ENCODE results near the gene RABL6. TPM values are rescaled to one million over a fixed set of nuclear protein-coding genes. Genes with fewer than 3 reads are reported as not detected.
"Not testable (repeated sequence)": the region's sequence is repeated elsewhere in the genome, so short reads cannot be mapped to it uniquely, and the experiment has no call there.

Gene RABL6
- total RNA-seq, 1 donor from 2014 or later: 64.1 TPM

GRCh38 chr9:136867480-136867879 lies 59.7 kb downstream of the RABL6 start:
- intact Hi-C loops (cut with micrococcal nuclease): loop anchor here (10.0 kb wide), 1 partner anchor 57 kb away; no protein-coding TSS in a partner anchor
- no peak for DNase-seq
- peaks cover 19% of the 10 kb centered on the region for H3K36me3 ChIP-seq
- no peak overlapping the region for H3K4me3 ChIP-seq
- peaks cover 3% of the 10 kb centered on the region for H3K9me3 ChIP-seq (replicated peaks)
- H3K4me1 ChIP-seq: peaks cover 41% of the 10 kb centered on the region
- no peak for TF ChIP-seq CTCF (IDR thresholded peaks at IDR 0.05; ENCODE audit: borderline replicate concordance)
- no peak overlapping the region for H3K27ac ChIP-seq (replicated peaks)
- H3K27me3 ChIP-seq (ENCODE audit: low read depth): no peaks in the 10 kb centered on the region

GRCh38 chr9:136867917-136868316 lies 60.2 kb downstream of the RABL6 start:
- Histone ChIP-seq H3K9me3 (replicated peaks) (peaks cover 6% of the 10 kb centered on the region), H3K4me1 (peaks cover 36% of the 10 kb centered on the region), H3K4me3 (no peak overlapping the region), H3K36me3 (peaks cover 15% of the 10 kb centered on the region), H3K27ac (replicated peaks) (no peak overlapping the region), H3K27me3 (ENCODE audit: low read depth) (no peaks in the 10 kb centered on the region)
- no peak for DNase-seq
- intact Hi-C loops (cut with micrococcal nuclease): loop anchor here (10.0 kb wide), 1 partner anchor 57 kb away; no protein-coding TSS in a partner anchor
- no peak for TF ChIP-seq CTCF (IDR thresholded peaks at IDR 0.05; ENCODE audit: borderline replicate concordance)

GRCh38 chr9:136868644-136869043 lies 60.9 kb downstream of the RABL6 start:
- H3K4me1 ChIP-seq: peaks cover 35% of the 10 kb centered on the region
- H3K9me3 ChIP-seq (replicated peaks): peaks cover 6% of the 10 kb centered on the region
- peaks cover 8% of the 10 kb centered on the region for H3K36me3 ChIP-seq
- TF ChIP-seq CTCF (IDR thresholded peaks at IDR 0.05; ENCODE audit: borderline replicate concordance): no peak
- H3K4me3 ChIP-seq: no peak overlapping the region
- no peaks in the 10 kb centered on the region for H3K27me3 ChIP-seq (ENCODE audit: low read depth)
- intact Hi-C loops (cut with micrococcal nuclease): loop anchor here (10.0 kb wide), 1 partner anchor 56 kb away; no protein-coding TSS in a partner anchor
- no peak overlapping the region for H3K27ac ChIP-seq (replicated peaks)
- DNase-seq: no peak

- H3K9me3 ChIP-seq (replicated peaks); H3K27me3 ChIP-seq (ENCODE audit: low read depth); H3K4me3 ChIP-seq; DNase-seq; H3K36me3 ChIP-seq; H3K27ac ChIP-seq (replicated peaks): not testable (repeated sequence)
- intact Hi-C loops (cut with micrococcal nuclease): loop anchor here (10.0 kb wide), 1 partner anchor 55 kb away; no protein-coding TSS in a partner anchor
- peaks cover 25% of the 10 kb centered on the region for H3K4me1 ChIP-seq
These were observed 61.9 kb downstream of the RABL6 start for GRCh38 chr9:136869611-136870010.

GRCh38 chr9:136875155-136875554 lies 67.4 kb downstream of the RABL6 start:
- Histone ChIP-seq H3K36me3 (no peaks in the 10 kb centered on the region), H3K9me3 (replicated peaks) (peaks cover 6% of the 10 kb centered on the region), H3K4me3 (no peak overlapping the region), H3K27me3 (ENCODE audit: low read depth) (no peaks in the 10 kb centered on the region), H3K27ac (replicated peaks) (no peak overlapping the region), H3K4me1 (no peaks in the 10 kb centered on the region)
- intact Hi-C loops (cut with micrococcal nuclease): no loop called here
- no peak for DNase-seq
- no peak for TF ChIP-seq CTCF (IDR thresholded peaks at IDR 0.05; ENCODE audit: borderline replicate concordance)

- H3K4me1 ChIP-seq: peaks cover 3% of the 10 kb centered on the region
- intact Hi-C loops (cut with micrococcal nuclease): no loop called here
- TF ChIP-seq CTCF (IDR thresholded peaks at IDR 0.05; ENCODE audit: borderline replicate concordance): no peak
- no peaks in the 10 kb centered on the region for H3K36me3 ChIP-seq
- DNase-seq: no peak
- peaks cover 6% of the 10 kb centered on the region for H3K9me3 ChIP-seq (replicated peaks)
- H3K4me3 ChIP-seq: no peak overlapping the region
- no peaks in the 10 kb centered on the region for H3K27me3 ChIP-seq (ENCODE audit: low read depth)
- H3K27ac ChIP-seq (replicated peaks): no peak overlapping the region
These were observed 68.7 kb downstream of the RABL6 start for GRCh38 chr9:136876476-136876875.

Measured in left ventricle myocardium inferior (tissue), 1 donor.